Measurements from ENCODE around the gene MOB4.

MOB4 gene

GRCh38 chr2:197591339-197592072, 75.6 kb downstream of the MOB4 start:
- no peak for DNase-seq (ENCODE audit: low read depth)

- DNase-seq (ENCODE audit: low read depth): no peak
Measured at GRCh38 chr2:197596766-197597165, 80.9 kb downstream of the MOB4 start.

- DNase-seq (ENCODE audit: low read depth): no peak
Measured at GRCh38 chr2:197597166-197597565, 81.3 kb downstream of the MOB4 start.

GRCh38 chr2:197598450-197598849, 82.6 kb downstream of the MOB4 start:
- no peak for DNase-seq (ENCODE audit: low read depth)

GRCh38 chr2:197599285-197599965, 83.6 kb downstream of the MOB4 start:
- DNase-seq (ENCODE audit: low read depth): no peak

- DNase-seq (ENCODE audit: low read depth): no peak
Measured at GRCh38 chr2:197600306-197600705, 84.4 kb downstream of the MOB4 start.

- DNase-seq (ENCODE audit: low read depth): no peak
Measured at GRCh38 chr2:197601726-197602125, 85.9 kb downstream of the MOB4 start.

Measured in activated T-helper 9 cell treated with anti-CD3 and anti-CD28 coated beads, Interleukin-2, amount 50 U/mL, for 16 hours (primary cell).